ENCODE measurements around the gene NCDN.

NCDN gene

DNA sequence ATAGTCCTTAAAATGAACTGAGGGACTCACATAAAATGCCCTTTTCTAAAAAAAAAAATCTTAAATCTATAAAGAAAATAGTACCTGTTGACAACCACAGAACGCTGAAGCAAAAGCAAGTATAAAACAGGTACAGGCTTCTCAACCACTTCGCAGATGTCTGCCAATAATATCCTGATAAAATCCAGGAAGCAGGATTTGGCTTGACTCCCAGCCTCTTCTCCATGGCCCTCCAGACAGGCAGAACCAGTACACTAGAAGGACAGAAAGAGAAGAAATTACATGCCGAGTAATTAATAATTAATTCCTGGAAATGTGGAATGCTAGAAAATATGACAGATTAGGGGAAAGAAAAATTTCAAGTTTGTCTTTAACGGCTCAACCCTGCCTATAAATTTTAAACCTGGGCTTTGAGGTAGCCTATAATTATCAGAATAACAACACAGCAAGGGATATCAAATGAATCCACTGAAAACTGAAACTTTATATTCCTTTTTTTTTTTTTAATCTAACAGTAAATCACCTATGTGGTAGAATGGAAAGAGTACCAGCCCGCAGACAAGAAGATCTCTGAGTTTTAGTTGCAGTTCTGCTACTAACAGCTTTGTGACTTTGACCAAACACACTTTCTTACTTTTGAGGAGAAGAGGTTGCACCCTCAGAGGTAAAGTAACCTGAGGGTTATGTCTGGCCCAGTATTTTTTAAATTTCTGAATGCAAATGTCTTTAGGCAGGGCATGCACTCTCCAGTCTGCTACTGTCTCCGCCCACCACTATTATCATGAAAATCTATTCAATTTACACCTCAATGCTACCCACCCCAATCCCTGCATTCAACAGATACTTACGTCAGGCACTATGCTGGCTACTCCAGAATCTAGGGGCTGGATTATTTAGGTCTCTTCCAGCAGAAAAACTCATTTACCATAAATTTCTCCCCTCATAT, 3.1 kb upstream of the NCDN start:
- no peak for DNase-seq

DNA sequence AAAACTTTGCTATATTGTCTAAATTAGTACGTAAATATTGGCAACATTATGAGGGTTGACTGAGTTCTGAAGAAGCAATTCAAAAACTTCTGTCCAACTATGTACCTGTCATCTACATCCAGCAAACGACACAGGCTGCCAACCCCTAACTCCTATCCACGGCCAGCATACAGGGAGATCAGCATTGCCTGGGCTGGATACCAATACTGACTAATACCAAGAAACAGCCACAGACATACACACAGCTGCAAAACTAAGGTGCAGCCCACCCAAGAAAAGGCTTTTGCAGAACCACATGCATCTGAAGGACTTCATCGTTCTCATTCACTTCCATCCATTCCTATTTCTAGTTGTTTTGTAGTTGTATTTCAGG, 2.4 kb upstream of the NCDN start:
- no peak for DNase-seq

DNA sequence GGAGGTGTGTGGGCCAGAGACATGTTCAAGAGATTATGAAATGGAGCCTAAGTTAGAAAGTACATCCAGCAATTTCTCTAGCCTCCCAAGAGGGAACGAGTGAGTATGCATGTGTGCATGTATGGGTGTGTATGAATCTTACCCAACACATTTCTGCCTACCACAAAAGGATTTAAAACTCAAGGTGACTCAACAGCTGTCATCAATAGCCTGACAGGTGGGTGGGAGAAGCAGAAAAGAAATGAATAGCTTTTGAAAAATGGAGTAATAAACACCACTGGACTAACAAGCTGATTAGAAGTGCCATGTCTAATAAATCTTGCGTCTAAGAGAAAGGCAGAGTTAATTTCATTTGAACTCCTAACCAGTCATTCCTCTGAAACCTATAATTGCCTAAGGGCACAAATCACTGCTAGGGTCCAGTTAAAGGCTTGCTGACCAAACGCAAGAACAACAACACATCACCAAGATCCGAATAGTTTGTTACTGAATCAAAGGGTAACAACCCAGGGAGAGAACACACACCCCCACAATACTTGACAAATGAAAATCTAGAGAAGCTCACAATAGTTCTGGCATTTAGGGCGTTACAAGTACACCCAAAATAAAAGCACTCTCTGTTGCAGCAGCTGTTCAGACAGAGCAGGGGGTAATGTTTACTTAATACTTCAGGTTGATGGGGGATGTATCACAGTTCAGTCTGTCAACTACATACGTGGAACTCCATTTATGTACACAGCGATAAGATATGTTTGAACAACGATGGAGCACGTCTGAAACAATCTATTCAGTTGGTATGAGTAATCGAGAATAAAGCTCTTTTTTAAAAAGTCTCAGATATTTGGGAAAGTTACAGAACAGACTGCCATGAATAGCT, 1.8 kb upstream of the NCDN start:
- no peak for DNase-seq

DNA sequence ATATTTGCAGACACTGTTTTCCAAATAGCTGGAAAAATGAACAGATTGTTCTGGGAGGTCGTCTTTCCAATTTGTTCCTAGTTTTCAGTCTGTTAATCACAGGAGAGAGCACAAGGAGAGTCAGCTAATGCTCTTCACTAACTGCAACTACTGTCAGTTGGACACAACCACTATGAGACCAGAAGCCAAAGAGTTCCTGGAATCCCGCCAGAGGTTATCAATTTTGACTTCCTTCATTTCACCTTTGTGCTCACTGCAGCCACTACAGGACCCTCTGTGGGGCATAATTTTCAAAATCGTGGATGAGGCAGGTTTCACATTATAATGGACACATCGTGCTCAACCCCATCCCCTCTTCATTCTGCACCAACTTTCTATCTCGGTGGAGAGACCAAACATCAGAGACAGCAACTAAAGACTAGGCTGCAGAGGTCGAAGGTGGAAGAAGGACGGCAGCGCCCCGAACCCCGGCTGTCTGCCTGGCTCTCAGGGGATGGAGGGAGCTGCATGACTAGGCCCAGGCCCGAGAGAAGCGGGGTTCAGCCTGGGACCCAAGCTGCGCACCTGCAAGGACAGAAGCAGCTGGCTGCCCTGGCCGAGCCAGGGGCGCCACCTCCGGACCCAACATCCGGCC, 998 bp upstream of the NCDN start:
- no peak for DNase-seq

DNA sequence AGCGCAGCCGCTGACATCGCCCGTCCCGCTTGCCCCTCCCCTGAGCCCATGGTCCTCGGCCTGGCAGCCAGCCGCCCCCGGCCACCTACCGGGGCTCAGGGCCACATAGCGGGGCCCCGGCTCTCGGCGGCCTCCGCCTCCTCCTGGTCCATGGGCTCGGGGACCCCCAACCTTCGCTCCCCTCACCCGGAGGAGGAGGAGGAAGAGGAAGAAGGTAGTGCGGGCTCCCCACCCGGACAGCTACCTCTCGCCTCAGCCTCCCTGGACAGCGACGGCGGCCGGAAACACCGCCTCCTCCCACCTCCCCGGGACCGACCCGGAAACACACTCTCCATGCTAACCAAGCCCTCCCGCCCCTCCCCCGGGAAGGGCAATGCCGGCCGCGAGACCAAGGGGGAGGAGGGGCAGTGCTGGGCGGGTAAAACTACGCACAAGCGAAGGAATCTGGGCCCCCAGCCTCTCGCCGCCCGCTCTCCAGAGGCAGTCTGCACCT, 435 bp upstream of the NCDN start, which contains the start of gene KIAA0319L:
Gene KIAA0319L (minus strand): TSS at position 286 of the 493 bp plus-strand sequence. CDS start 2,912 bp downstream, outside the sequence.
- no peak for DNase-seq

DNA sequence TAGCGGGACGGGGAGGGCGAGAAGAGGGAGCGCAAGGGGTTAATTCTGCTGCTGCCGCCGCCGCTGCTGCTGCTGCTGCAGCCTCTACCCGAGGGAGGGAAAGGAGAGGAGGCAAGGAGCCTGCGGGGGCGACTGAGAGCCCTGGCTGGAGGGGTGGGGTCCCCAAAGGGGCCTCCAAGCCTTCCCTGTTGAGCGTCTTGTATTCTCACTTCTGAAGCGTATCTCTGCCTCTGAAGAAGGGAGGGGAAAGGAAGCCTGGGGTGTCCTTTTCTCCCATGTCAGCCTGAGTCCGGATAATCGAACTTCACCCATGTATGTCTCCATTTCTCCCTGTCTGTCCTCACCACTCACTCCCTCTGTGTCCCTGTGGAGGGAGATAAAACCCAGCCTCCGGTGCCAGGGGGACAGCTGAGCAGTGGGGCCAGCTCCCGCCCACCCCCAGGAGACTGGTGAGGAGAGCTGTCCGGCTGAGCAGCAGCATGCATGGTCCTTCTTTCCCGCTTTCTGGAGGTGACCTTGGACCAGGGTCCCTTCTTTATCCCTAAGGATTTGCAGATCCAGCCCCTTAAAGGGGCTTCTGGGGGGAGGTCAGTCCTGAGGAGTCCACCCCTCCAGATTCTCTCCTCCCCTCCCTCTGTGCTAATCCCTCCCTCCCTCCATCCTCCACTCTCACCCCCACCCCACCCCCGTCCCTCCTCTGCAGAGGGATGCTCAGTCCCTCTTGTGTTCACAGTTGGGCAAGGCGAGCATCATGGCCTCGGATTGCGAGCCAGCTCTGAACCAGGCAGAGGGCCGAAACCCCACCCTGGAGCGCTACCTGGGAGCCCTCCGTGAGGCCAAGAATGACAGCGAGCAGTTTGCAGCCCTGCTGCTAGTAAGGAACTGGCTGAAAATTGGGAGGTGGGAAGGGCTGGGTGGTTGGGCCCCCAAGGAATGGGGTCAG, 1.0 kb downstream of the NCDN start:
- no peak for DNase-seq

DNA sequence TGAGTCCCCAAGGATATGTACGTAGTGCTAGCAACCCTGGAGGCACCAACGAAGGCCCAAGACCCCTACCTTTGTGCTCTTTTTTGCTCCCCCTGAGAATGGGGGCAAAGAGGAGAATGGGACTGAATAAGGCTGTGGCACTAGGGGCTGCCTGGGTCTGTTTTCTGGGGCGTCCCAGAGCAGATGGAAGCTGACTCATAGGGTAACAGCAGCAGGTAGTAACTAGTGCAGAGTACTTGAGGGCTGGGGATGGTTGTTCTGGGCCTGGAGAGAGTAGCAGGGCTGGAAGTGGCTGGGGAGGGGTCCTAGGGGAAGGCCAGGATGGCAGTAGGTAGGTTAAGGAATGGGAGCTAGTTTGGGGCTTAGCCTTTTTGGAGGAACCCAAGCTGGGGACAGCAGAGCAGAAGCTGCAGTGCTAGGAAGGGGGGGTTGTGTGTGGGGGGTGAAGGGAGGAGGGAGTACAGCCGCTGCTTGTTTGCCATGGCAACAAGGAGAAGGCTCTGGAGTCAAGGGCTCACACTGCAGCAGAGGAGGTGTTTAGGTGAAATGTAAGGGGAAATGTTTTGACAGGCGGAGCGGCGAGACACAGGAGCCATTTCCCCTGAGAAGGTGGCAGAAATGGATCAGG, 1.8 kb downstream of the NCDN start:
- no peak for DNase-seq

DNA sequence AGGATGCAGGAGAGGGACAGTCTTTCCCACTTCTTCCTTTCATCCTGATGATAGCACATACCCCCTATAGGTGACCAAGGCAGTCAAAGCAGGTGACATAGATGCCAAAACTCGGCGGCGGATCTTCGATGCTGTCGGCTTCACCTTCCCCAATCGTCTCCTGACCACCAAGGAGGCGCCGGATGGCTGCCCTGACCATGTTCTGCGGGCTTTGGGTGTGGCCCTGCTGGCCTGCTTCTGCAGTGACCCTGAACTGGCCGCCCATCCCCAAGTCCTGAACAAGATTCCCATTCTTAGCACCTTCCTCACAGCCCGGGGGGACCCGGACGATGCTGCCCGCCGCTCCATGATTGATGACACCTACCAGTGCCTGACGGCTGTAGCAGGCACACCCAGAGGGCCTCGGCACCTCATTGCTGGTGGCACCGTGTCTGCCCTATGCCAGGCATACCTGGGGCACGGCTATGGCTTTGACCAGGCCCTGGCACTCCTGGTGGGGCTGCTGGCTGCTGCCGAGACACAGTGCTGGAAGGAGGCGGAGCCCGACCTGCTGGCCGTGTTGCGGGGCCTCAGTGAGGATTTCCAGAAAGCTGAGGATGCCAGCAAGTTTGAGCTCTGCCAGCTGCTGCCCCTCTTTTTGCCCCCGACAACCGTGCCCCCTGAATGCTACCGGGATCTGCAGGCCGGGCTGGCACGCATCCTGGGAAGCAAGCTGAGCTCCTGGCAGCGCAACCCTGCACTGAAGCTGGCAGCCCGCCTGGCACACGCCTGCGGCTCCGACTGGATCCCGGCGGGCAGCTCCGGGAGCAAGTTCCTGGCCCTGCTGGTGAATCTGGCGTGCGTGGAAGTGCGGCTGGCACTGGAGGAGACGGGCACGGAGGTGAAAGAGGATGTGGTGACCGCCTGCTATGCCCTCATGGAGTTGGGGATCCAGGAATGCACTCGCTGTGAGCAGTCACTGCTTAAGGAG, 2.9 kb downstream of the NCDN start:
- no peak for DNase-seq

DNA sequence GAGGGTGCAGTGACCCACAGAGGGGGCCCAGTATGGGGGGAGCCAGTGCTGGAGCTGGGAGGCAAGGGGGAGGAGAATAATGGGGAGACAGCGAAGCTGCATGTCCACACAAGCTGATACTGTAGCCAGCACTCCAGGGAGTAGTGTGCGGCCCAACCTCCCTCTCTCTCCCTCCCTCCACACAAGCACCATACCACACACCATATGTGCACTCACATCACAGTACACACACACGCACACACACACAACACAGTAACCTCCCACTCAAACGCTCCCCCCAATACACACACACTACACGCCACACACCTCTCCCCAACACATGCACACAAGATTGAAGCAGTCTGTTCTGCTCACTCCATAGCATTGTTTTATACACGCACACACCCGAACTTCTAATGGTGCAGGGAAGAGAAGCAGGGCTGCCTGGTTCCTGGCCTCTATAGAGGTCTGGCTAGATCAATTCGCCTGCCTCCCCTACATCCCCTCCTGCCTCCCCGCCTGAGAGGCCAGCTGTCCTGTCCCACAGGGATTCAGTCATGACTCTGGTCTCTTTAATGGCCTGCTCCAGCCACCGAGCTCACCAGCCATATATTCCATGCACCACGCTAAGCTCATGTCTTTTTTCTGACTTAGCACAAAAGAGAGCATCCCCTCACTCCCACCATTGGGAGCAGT, 3.8 kb downstream of the NCDN start:
- DNase-seq = no peak

DNA sequence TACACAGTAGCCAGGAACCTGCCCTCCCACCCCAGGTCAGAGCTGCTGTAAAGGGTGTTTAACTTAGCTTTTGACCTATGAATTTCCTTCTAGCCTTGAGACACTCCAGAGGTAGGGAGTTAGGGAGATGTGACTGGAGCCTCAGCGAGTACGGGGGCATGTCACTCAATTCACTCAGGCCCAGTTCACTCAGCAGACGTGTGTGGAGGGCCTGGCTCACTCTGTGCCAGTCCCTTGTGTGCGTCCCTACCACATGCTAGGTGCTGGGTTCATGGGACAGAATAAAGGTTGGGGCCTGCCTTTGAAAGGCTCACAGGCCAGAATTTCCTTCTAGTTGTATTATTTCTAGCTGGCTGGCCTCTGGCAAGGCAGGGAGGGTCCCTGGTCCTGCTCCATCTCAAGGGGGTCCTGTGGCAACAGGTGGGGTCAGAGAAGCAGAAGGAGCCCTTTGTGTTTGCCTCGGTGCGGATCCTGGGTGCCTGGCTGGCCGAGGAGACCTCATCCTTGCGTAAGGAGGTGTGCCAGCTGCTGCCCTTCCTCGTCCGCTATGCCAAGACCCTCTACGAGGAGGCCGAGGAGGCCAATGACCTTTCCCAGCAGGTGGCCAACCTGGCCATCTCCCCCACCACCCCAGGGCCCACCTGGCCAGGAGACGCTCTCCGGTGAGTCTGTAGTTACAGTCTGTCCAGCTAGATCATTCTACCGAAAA, 4.5 kb downstream of the NCDN start:
- no peak for DNase-seq

DNA sequence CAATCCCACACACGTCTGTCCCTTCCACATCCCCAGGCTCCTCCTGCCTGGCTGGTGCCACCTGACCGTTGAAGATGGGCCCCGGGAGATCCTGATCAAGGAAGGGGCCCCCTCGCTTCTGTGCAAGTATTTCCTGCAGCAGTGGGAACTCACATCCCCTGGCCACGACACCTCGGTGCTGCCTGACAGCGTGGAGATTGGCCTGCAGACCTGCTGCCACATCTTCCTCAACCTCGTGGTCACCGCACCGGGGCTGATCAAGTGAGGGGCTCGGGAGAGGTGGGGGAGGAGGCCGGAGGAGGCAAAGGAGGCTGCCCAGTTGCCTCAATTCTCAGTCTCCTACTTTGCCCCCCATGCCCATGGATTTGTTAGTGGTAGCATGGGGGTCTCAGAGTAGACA, 5.6 kb downstream of the NCDN start:
- no peak for DNase-seq

DNA sequence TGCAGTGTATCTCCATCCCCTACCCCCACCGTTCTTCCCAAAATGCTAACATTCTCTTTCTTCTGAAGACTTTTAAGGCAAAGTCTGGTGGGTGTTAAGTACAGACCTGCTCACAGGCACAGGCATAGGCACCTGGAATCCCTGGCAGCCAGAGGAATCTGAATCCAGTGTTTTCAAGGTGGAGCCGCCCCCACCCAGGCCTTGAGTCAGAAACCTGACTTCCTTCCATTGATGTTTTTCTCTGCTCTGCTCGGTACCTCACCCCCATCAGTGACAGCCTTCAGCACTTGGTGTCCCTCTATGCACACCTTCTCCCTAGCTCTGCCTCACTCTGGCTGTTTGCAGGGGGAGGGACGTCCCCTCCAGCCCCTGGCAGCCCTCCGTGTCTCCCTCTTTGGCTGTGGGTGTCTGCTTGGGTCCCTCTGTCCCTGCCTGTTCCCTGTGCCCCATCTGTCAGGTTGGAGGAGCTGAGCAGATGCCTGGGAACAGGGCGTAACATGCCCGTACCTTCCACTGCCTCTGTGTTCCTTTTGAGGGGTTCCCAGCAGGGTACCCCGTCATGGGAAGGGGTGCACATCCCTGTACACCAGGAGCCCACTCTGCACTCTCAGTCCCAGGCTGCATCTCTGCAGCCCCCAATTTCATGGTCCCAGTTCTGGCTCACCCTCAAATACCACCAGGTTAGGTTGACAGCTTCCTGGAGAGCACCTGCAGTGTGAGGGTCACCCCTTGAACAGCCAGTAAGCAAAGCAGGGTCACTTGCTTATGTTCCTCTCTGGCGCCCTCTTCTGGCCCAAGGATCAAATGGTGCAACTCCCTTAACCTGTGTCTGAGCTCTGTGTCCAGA, 6.7 kb downstream of the NCDN start:
- DNase-seq = peak; percentile 83 to 84

DNA sequence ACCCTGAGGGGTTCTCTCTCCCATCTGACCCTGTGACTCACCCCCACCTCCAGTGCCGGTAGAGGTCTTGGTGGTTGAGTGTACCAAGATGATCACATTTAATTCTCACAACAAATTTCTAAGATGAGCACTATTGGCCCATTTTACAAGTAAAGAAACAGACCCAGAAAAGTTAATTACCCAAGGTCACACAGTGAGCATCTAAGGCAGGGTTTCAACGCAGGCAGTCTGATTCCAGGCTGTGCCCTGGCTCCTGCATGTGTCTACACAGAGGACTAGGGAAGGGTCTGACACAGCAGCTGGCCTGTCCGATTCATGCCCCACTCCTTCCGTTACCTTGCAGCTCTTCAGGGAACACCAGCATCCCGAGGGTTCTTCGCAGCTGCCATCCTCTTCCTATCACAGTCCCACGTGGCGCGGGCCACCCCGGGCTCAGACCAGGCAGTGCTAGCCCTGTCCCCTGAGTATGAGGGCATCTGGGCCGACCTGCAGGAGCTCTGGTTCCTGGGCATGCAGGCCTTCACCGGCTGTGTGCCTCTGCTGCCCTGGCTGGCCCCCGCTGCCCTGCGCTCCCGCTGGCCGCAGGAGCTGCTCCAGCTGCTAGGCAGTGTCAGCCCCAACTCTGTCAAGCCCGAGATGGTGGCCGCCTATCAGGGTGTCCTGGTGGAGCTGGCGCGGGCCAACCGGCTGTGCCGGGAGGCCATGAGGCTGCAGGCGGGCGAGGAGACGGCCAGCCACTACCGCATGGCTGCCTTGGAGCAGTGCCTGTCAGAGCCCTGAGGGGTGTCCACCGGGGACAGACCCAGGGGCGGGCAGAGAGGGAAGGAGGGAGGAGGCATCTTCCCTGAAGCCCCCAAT, 7.5 kb downstream of the NCDN start:
- no peak for DNase-seq

DNA sequence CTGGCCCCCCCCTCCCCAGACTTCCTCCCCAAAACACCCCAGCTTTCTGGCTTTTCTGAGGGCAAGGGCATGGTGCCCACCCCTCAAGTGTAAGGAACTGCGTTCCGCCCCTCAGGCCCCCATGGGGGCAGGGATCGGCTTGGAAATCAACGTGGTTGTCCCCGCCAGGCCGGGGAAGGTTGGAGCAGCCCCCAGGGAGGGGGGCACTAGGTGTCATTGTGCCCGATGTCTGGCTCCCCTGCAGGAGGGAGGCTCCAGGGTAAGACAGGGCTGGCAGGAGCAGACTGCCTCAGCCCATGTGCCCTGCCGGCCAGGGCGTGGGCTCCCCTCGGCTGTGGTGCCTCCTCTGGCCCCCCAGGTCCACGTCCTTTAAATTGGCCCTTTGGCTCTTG, 8.1 kb downstream of the NCDN start:
- DNase-seq = no peak

DNA sequence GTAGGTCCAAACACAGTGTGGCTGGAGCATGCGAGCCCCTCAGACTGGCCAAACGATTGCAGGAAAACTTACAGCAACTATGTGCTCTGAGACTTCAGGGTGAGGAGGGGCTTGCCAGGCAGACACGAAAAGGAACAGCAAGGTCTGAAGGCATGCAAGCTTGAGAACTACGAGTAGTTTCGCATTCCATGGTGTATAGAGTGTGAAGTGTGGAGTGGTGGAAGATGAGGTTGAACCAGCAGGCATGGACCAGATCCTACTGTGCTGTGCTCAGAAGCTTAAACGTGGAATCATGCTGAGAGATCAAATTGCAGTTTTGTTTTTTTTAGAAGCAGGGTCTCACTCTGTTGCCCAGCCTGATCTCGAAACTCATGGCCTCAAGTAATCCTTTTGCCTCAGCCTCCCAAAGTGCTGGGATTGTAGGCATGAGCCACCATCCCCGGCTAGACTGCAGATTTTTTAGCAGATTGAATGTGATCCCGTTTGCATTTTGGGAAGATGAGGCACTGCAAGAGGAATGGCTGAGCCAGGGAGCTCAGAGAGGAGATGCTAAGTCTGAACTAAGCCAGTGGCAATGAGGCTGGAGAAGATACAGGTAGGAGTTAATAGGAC, 10.5 kb downstream of the NCDN start:
- no peak for DNase-seq

DNA sequence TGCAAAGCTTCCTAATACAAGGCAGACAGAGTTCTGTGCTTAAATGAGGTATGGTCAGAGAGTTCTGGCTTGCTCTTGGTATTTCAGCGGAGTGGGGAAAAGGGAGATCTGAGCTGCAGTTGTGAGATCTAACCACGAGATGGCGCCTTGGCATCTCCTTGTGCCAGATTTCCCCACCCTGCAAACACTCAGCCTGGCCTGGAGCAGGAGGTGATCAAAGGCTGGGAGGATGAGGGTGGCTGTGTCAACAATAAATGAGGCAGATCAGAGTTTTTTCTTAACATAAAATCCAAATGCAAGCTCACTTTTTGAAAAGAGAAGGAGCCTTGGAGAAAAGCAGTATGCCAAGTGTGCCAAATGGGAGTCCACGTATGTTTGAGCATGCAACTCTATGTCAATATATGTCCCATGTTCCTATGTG, 11.4 kb downstream of the NCDN start:
- peak; percentile 59 to 60 for DNase-seq
